GM12864 (cell line): ENCODE results near the gene LRRC43.
A peak's percentile ranks its signal among the peaks of the same experiment; 100 is the strongest.

ENCODE experiments used
- DNase-seq: peaks from one replicate; pipeline ENCODE4 v3.0.0-alpha.2; 2011; ENCODE audit warnings: low read depth
- H3K4me3 ChIP-seq: 2 replicates; pipeline ENCODE4 v1.5.1; 2011; ENCODE audit warnings: mild to moderate bottlenecking, low read depth, low read length, control low read depth
- CTCF ChIP-seq: IDR thresholded peaks from 2 replicates; pipeline ENCODE4 v1.5.1; 2011; ENCODE audit warnings: low read depth, mild to moderate bottlenecking, moderate library complexity, low read length, control low read depth, inconsistent platforms; ENCODE audit errors: missing control alignments

Gene LRRC43

GRCh38 chr12:122216445-122216844 lies 33.5 kb downstream of the LRRC43 start:
- TF ChIP-seq CTCF: no peak
- no peak overlapping the region for H3K4me3 ChIP-seq

GRCh38 chr12:122225683-122226365 lies 42.9 kb downstream of the LRRC43 start, which contains the start of gene DIABLO:
DIABLO (minus strand) TSS chr12:122226052; CDS start chr12:122226014, 38 bp downstream.
- DNase-seq: peak; percentile 97
- H3K4me3 ChIP-seq: peak within 1 kb of the TSS; percentile 90
- TF ChIP-seq CTCF: no peak

More at GRCh38 chr12:122216445-122216844, 33.5 kb downstream of the LRRC43 start:
- DNase-seq: no peak

GRCh38 chr12:122226366-122227125 lies 43.6 kb downstream of the LRRC43 start:
- DNase-seq: no peak
- TF ChIP-seq CTCF: no peak
- peak overlapping the region; percentile 53 for H3K4me3 ChIP-seq

GRCh38 chr12:122227341-122227740 lies 44.4 kb downstream of the LRRC43 start:
- DNase-seq: no peak
- no peak for TF ChIP-seq CTCF
- H3K4me3 ChIP-seq: no peak overlapping the region

GRCh38 chr12:122228092-122228491 lies 45.2 kb downstream of the LRRC43 start:
- no peak for TF ChIP-seq CTCF
- DNase-seq: no peak
- H3K4me3 ChIP-seq: no peak overlapping the region

- H3K4me3 ChIP-seq: no peak overlapping the region
- no peak for TF ChIP-seq CTCF
- DNase-seq: no peak
Observed at GRCh38 chr12:122230798-122231197, 47.9 kb downstream of the LRRC43 start.
